ENCODE data around the gene GYG1. TPM values are rescaled to one million over a fixed set of nuclear protein-coding genes. Genes with fewer than 3 reads are reported as not detected.

The GYG1 gene
- polyA plus RNA-seq, 1 donor from 2014 or later, result 2.4 TPM

GRCh38 chr3:148992635-148993255 lies 1.4 kb downstream of the GYG1 start:
- Histone ChIP-seq H3K27me3 (ENCODE audit: insufficient read depth, low read depth, low read length) (peaks cover 12% of the 10 kb centered on the region), H3K36me3 (ENCODE audit: insufficient read depth, low read length) (no peaks in the 10 kb centered on the region), H3K9me3 (ENCODE audit: low read length) (no peaks in the 10 kb centered on the region), H3F3A (ENCODE audit: insufficient read depth, low read length, poor library complexity, severe bottlenecking) (no peaks in the 10 kb centered on the region), H3K4me2 (ENCODE audit: low read length) (no peak overlapping the region), H3K4me3 (ENCODE audit: low read length) (peak overlapping the region; percentile 90), H4K20me1 (ENCODE audit: insufficient read depth) (no peaks in the 10 kb centered on the region), H3K9me2 (ENCODE audit: insufficient read depth, low read length) (no peaks in the 10 kb centered on the region), H2AFZ (ENCODE audit: low read depth, low read length) (no peak overlapping the region), H3K79me2 (replicated peaks; ENCODE audit: insufficient read depth, low read length) (no peaks in the 10 kb centered on the region), H3K9ac (ENCODE audit: low read length) (no peak overlapping the region), H3K27ac (ENCODE audit: low read length) (no peak overlapping the region)
- TF ChIP-seq EP300 (conservative IDR thresholded peaks at IDR 0.05; ENCODE audit: poor library complexity, severe bottlenecking), result no peak
- no peak for TF ChIP-seq POLR2AphosphoS5 (IDR thresholded peaks at IDR 0.05)
- TF ChIP-seq SMC3 (conservative IDR thresholded peaks at IDR 0.05; ENCODE audit: poor library complexity), result no peak
- TF ChIP-seq RAD21 (conservative IDR thresholded peaks at IDR 0.05), result no peak
- no peak for TF ChIP-seq CTCF (IDR thresholded peaks at IDR 0.05; ENCODE audit: poor library complexity, severe bottlenecking)
- TF ChIP-seq TAF1 (IDR thresholded peaks at IDR 0.05; ENCODE audit: low read depth), result no peak
- TF ChIP-seq REST (IDR thresholded peaks at IDR 0.05; ENCODE audit: borderline replicate concordance), result no peak

- Histone ChIP-seq H3K36me3 (ENCODE audit: insufficient read depth, low read length) (no peaks in the 10 kb centered on the region), H3K79me2 (replicated peaks; ENCODE audit: insufficient read depth, low read length) (no peaks in the 10 kb centered on the region), H4K20me1 (ENCODE audit: insufficient read depth) (no peaks in the 10 kb centered on the region), H2AFZ (ENCODE audit: low read depth, low read length) (no peak overlapping the region), H3K27me3 (ENCODE audit: insufficient read depth, low read depth, low read length) (no peaks in the 10 kb centered on the region), H3K4me2 (ENCODE audit: low read length) (no peak overlapping the region), H3K4me3 (ENCODE audit: low read length) (no peak overlapping the region), H3K9me3 (ENCODE audit: low read length) (no peaks in the 10 kb centered on the region), H3F3A (ENCODE audit: insufficient read depth, low read length, poor library complexity, severe bottlenecking) (no peaks in the 10 kb centered on the region), H3K9me2 (ENCODE audit: insufficient read depth, low read length) (no peaks in the 10 kb centered on the region), H3K9ac (ENCODE audit: low read length) (no peak overlapping the region), H3K27ac (ENCODE audit: low read length) (no peak overlapping the region)
- no peak for TF ChIP-seq MXI1 (conservative IDR thresholded peaks at IDR 0.05; ENCODE audit: poor library complexity, severe bottlenecking)
Measured at GRCh38 chr3:148997623-148998022, 6.3 kb downstream of the GYG1 start.

- no peaks in the 10 kb centered on the region for H4K20me1 ChIP-seq (ENCODE audit: insufficient read depth)
- H3K4me3 ChIP-seq (ENCODE audit: low read length), result no peak overlapping the region
- no peak for TF ChIP-seq EZH2 (IDR thresholded peaks at IDR 0.05; ENCODE audit: borderline replicate concordance, insufficient read depth, low read length, poor library complexity, severe bottlenecking)
- no peak for TF ChIP-seq RAD21 (conservative IDR thresholded peaks at IDR 0.05)
- H2AFZ ChIP-seq (ENCODE audit: low read depth, low read length), result no peak overlapping the region
- no peaks in the 10 kb centered on the region for H3K27me3 ChIP-seq (ENCODE audit: insufficient read depth, low read depth, low read length)
- no peaks in the 10 kb centered on the region for H3K36me3 ChIP-seq (ENCODE audit: insufficient read depth, low read length)
- no peaks in the 10 kb centered on the region for H3F3A ChIP-seq (ENCODE audit: insufficient read depth, low read length, poor library complexity, severe bottlenecking)
- no peaks in the 10 kb centered on the region for H3K9me3 ChIP-seq (ENCODE audit: low read length)
- H3K79me2 ChIP-seq (replicated peaks; ENCODE audit: insufficient read depth, low read length), result no peaks in the 10 kb centered on the region
- H3K27ac ChIP-seq (ENCODE audit: low read length), result no peak overlapping the region
- H3K9ac ChIP-seq (ENCODE audit: low read length), result no peak overlapping the region
- H3K9me2 ChIP-seq (ENCODE audit: insufficient read depth, low read length), result no peaks in the 10 kb centered on the region
- H3K4me2 ChIP-seq (ENCODE audit: low read length), result no peak overlapping the region
Measured at GRCh38 chr3:148998297-148998696, 7.0 kb downstream of the GYG1 start.

Measured in neural cell (in vitro differentiated cells).